Germinal center (tissue), 1 donor: Measurements from ENCODE around the gene HPD.
"Not testable (repeated sequence)": the region's sequence is repeated elsewhere in the genome, so short reads cannot be mapped to it uniquely, and the experiment has no call there.

Experiments used
- DNase-seq: peaks from one replicate; pipeline ENCODE4 v3.0.0; 2012; ENCODE audit warnings: mixed read lengths, low spot score

The HPD gene

GRCh38 chr12:121798787-121799155, 59.9 kb downstream of the HPD start:
- no peak for DNase-seq

DNA sequence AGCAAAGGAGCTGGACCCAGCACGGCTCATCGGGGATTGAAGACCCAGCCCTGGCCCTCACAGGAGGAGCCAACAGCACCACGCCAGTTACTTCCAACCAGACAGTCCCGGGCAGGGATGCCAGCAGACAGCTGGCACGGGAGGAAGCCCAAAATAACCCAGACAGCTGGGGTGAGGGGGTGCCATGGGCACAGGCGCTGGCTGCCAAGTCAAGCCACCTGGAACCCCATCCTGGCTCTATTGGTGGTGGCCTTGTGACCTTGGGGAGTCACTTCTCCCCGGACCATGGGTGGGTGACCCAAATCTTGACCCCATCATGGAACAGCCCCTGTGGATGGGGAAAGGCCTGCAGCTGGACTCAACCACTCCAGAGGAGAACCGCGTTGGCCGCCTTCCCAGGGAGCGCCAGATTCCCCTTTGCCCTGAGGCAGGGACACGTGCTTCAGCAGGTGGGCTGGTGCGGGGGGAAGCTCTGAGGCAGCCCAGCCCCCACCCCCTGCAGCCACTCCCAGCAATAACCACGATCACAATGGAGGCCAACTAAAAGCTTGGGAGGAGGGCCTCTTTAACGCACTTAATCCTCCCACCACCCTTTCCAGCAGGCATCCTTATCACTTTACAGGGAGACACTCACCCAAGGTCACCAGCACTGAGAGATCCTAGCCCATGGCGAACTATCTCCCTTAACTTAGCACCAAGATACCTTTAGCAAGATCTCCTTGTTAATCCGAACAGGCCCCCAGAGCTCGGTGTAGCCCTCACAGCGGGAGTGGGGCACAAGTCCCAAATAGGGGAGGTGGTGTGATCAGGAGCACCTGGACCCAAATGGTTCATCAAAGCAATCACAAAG, 60.5 kb downstream of the HPD start:
- no peak for DNase-seq

DNA sequence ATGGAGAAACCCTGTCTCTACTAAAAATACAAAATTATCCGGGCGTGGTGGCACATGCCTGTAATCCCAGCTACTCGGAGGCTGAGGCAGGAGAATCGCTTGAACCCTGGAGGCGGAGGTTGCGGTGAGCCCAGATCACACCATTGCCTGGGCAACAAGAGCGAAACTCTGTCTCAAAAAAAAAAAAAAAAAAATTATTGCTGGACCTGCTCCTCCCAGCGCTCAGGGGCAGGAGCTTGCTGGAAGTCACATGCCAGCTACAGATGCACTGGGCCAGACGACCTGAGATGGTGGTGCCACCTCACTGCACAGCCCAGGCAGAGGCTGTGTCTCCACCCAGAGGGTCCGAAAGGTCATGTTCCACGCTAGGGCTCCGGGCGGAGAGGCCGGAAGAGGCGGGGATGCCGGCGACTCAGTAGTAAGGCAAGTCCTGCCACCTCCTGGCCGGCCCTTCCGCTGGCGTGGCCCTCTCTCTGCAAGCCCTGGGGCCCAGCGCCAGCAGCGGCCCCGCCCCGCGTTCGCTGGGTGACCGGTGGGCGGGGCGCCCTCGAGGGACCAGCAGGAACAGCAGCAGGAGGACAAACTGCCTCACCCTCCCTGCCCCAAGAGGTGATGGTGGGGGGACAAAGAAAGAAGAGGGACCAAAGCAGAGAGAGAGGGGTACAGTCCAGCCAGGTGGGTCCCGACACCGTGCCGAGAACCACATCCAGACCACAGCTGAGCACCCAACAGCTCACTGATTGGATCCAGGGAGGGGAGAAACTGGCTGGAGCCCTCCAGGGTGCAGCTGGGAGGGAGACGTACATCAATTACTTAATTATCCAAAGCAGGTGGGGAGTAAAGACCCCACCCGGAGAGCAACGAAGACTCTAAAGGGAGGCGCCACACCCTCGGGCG, 61.6 kb downstream of the HPD start:
- DNase-seq = no peak

DNA sequence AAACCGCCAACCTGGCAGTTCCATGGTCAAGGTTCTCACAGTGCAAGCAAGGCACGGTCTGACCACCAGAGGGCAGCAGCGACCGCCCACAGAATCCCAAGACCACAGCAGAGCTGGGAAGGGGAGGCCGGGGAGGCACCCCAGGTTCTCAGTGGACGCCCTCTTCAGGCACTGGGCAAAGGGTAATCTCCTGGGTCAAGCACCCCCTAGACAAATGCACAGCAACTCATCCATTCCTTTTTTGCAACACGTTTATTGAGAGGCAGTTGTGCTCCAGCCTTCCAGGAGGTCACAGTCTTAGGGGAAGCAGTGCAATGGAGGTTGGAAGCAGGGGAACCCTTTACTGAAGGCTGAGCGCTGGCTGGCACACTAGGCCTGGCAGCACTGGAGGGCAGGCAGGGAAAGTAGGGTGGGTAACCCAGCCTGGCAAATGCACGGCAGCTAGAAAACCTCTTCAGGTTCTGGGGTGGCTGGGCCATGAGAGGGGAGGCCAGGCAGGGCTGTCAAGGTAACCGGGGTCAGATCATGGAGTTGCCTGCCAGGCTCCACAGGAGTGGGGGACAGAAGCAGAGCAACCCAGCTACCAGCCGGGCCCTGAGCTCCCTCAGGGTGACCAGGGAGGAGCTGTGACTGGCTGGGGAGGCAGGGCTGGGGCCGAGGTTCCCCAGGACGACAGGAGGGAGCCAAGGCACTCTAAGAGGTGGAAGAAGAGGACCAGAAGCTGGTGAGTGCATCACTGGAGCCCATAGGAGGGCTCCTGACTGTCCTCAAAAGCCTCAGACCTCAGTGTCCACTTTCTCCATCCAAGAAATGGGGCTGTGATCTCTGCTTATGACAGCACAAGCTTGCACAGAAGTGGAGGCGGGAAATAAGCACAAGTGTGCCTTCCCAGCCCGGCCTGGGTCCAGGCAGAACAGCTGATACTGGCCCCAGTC, 63.4 kb downstream of the HPD start:
- DNase-seq = peak; percentile 84

GRCh38 chr12:121794534-121795033, 64.1 kb downstream of the HPD start:
- DNase-seq = peak; percentile 47

DNA sequence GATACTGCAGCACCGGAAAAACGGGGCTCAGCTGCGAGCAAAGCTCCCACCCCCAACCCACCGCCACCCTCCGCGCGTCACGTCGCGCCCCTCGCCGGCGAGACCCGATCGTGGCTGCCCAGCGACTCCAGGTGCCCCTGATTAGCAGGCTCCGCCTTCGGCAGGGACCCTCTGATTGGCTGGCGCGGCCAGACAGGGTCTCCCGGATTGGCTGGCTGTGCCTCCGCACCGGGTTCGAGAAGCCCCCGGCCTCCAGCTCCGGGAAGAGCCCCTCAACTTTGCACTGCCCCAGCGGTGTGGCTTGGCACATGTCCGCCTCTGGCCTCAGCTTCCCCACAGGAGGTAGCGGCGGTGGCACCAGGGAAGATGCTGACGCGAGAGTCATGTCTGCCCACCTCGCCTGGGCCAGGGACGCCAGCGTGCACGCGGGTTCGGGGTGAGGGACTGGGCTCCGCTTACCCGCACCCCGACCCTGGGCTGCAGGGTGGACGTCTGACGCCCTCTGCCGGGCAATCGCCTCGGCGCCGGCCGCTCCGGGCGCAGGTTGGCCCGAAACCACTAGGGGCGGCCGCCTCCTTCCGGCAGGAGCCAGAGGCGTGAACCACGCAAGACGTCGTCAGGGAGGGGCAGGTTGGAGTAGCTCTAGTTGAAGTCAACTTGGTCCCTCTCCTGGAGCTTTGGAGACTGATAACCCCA, 64.7 kb downstream of the HPD start:
- DNase-seq = peak; percentile 88

DNA sequence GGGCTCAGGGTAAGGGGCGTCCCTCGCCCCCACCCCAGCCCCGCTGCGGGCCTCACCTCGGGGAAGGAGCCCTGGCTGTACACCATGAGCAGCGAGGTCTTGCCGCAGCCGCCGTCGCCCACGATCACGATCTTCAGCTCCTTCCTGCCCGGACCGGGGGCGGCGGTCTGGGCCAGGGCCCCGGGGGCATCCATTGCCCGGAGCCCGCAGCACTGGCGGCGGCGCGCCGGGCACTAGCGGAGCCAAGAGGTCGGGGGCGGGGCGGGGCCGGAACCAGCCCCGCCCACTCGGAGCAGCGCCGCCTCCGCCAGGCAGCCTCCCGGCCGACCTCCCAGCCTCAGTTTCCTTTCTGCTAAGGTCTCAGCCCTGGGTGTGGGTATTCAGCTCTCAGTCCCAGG, 65.2 kb downstream of the HPD start, which contains the start of gene RHOF:
Gene RHOF, minus strand, starts transcription at position 249 of the 398 bp plus-strand sequence. Its CDS starts 55 bp downstream, at position 194.
- peak; percentile 72 for DNase-seq

GRCh38 chr12:121792607-121793439, 65.8 kb downstream of the HPD start:
- DNase-seq = peak; percentile 70

GRCh38 chr12:121791671-121792551, 66.7 kb downstream of the HPD start:
- no peak for DNase-seq

GRCh38 chr12:121790785-121791184, 67.9 kb downstream of the HPD start:
- DNase-seq = not testable (repeated sequence)

GRCh38 chr12:121789800-121790728, 68.6 kb downstream of the HPD start:
- DNase-seq = peak; percentile 85
